Esophagus squamous epithelium (tissue), 4 donors: ENCODE data around the gene GALR2.

Experiments used
- CTCF ChIP-seq, 6 experiments: fragments of 450-650 bp in 4 of 6; fragments of 200-600 bp in 2 of 6; sonication (generic) in 2 of 6; IDR thresholded peaks; one replicate each; pipeline ENCODE4 v1.5.1; 2016 to 2019; ENCODE audit warnings: antibody characterized with exemption in 6 of 6, mild to moderate bottlenecking in 4 of 6, moderate library complexity in 4 of 6
- POLR2A ChIP-seq, 4 donors: fragments of 450-650 bp; IDR thresholded peaks; one replicate each; pipeline ENCODE4 v1.6.1; 2017; ENCODE audit warnings: antibody characterized with exemption in 4 of 4, mild to moderate bottlenecking in 4 of 4, moderate library complexity in 3 of 4

DNA sequence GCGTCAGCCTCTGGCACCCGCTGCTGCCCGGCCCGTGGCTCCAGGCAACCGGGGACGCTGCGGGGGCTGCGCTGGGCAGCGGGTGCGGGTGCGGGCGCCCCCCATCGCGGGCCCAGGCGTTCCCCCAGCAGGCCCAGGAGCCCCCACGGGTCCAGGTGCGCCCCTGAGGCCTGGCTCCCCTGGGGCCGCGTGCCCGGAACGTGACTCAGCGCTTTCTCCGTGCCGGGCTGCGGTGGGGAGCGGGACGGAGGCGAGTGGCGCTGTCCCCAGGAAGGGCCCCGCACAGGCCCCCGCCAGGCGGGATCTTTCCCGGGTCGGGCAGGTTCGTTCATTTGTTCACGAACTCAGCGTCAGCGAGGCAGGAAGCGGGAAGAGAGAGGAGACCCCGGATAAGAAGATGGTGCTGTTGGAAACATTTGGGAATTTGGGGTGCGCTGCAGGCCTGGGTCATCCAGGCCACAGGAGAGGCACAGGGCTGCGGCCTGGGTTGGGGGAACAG is 47.4 kb downstream of the GALR2 start:
- no peak for TF ChIP-seq CTCF (IDR thresholded peaks at IDR 0.05)
- TF ChIP-seq POLR2A (IDR thresholded peaks at IDR 0.05) = no peak
